Gastrocnemius medialis (tissue), 4 donors: ENCODE data around the gene RADIL. TPM values are rescaled to one million over a fixed set of nuclear protein-coding genes. Genes with fewer than 3 reads are reported as not detected.

Experiments
- ATAC-seq, 2 donors: fragments of 150-250 bp; one replicate each; pipeline ENCODE4 v1.9.1; 2016
- DNase-seq, 2 donors: peaks; one replicate each; pipeline ENCODE4 v3.0.0-alpha.2; 2019
- H3K27ac ChIP-seq, 4 donors: fragments of 200-600 bp; sonication (generic); 1 replicate in 1 of 4; 2 replicates in 3 of 4; pipeline ENCODE4 v1.5.1; 2016 to 2018; ENCODE audit warnings: mild to moderate bottlenecking in 2 of 4, moderate library complexity in 1 of 4
- H3K27me3 ChIP-seq, 3 donors: fragments of 200-600 bp; sonication (generic) in 2 of 3; 1 replicate in 1 of 3; 2 replicates in 2 of 3; pipeline versions ENCODE4 v1.5.1 to v1.6.0; 2016 to 2019; ENCODE audit warnings: mild to moderate bottlenecking in 1 of 3, moderate library complexity in 1 of 3
- H3K36me3 ChIP-seq, 2 donors: fragments of 200-600 bp; sonication (generic) in 1 of 2; one replicate each; pipeline ENCODE4 v1.5.1; 2017 to 2018
- H3K4me1 ChIP-seq, 2 donors: fragments of 200-600 bp; sonication (generic) in 1 of 2; one replicate each; pipeline ENCODE4 v1.5.1; 2016 to 2017; ENCODE audit warnings: mild to moderate bottlenecking in 2 of 2
- H3K4me3 ChIP-seq, 4 donors: fragments of 200-600 bp; sonication (generic) in 3 of 4; 1 replicate in 1 of 4; 2 replicates in 3 of 4; pipeline ENCODE4 v1.5.1; 2016 to 2019; ENCODE audit warnings: mild to moderate bottlenecking in 2 of 4
- H3K9me3 ChIP-seq, 3 donors: fragments of 200-600 bp; sonication (generic) in 2 of 3; 1 replicate in 1 of 3; 2 replicates in 2 of 3; pipeline ENCODE4 v1.5.1; 2016 to 2019
- CTCF ChIP-seq, 5 experiments: fragments of 450-650 bp in 3 of 5; fragments of 200-600 bp in 2 of 5; sonication (generic) in 2 of 5; IDR thresholded peaks in 4 of 5; conservative IDR thresholded peaks in 1 of 5; 1 replicate in 4 of 5; 2 replicates in 1 of 5; pipeline ENCODE4 v1.5.1; 2016 to 2019; ENCODE audit warnings: antibody characterized with exemption in 5 of 5, mild to moderate bottlenecking in 3 of 5, moderate library complexity in 3 of 5
- POLR2A ChIP-seq, 2 donors: fragments of 450-650 bp; IDR thresholded peaks; one replicate each; pipeline ENCODE4 v1.6.1; 2017; ENCODE audit warnings: antibody characterized with exemption in 2 of 2, mild to moderate bottlenecking in 2 of 2, moderate library complexity in 2 of 2
- in situ Hi-C, 4 donors: fragments of 200-750 bp; cut with MboI; loops; one replicate each; pipeline versions ENCODE4 v1.15.0 to v1.8.0; 2017; ENCODE audit warnings: low sequenced_read_pairs in 4 of 4
- intact Hi-C: fragments of 100-400 bp; cut with DNase I; formaldehyde crosslinking; loops from one replicate; pipeline ENCODE4 v1.15.1; 2023; ENCODE audit warnings: low total_unique reads
- total RNA-seq, 4 donors: library from RNA; depleted of rRNA; stranded (reverse); fragments of >200 nt; gene quantifications; one replicate each; pipeline versions ENCODE4 v1.1.0 to v1.2.3, GENCODE V29; 2016

Gene RADIL
- total RNA-seq, 4 donors from 2014 or later, result 2.1 to 12.1 (median 5.0) TPM

- Histone ChIP-seq H3K36me3 (no peaks in the 10 kb centered on the region), H3K27ac (no peak overlapping the region), H3K4me1 (no peaks in the 10 kb centered on the region), H3K4me3 (no peak overlapping the region), H3K27me3 (no peaks in the 10 kb centered on the region), H3K9me3 (no peaks in the 10 kb centered on the region)
- DNase-seq, result no peak
- TF ChIP-seq CTCF (IDR thresholded peaks at IDR 0.05 in 4 of 5, conservative IDR thresholded peaks at IDR 0.05 in 1 of 5) (no peak), POLR2A (IDR thresholded peaks at IDR 0.05) (no peak)
- intact Hi-C loops, result no loop called here
- ATAC-seq, result no peak
- in situ Hi-C loops, result no loop called here
Measured at GRCh38 chr7:4833691-4834600, 49.6 kb downstream of the RADIL start.

- ATAC-seq (no peak), DNase-seq (no peak)
- no peak for TF ChIP-seq CTCF (IDR thresholded peaks at IDR 0.05 in 4 of 5, conservative IDR thresholded peaks at IDR 0.05 in 1 of 5)
- no peak for TF ChIP-seq POLR2A (IDR thresholded peaks at IDR 0.05)
- Histone ChIP-seq H3K9me3 (no peaks in the 10 kb centered on the region), H3K4me3 (no peak overlapping the region), H3K27me3 (no peaks in the 10 kb centered on the region), H3K36me3 (no peaks in the 10 kb centered on the region), H3K27ac (no peak overlapping the region), H3K4me1 (no peaks in the 10 kb centered on the region)
- intact Hi-C loops (no loop called here), in situ Hi-C loops (no loop called here)
Measured at GRCh38 chr7:4833176-4833575, 50.3 kb downstream of the RADIL start.

DNA sequence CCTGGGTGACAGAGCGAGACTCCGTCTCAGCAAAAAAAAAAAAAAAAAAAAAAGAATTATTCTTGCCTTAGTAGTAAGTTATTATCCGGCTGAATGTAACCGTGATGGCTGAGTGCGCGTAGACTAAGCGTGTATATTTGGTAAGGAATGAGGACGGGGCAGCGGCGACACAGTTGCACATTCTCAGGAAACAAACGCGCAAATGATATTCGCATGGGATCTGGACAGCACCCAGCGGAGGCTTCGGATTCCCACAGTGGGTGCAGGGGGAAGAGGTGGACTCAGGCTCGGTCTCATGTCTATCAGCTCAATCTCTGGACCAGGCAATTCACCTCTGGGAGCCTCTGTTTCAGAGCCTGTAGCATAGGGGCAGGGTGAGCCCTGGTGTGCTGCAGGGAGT, 50.8 kb downstream of the RADIL start:
- intact Hi-C loops (no loop called here), in situ Hi-C loops (no loop called here)
- no peaks in the 10 kb centered on the region for H3K36me3 ChIP-seq
- H3K9me3 ChIP-seq, result no peaks in the 10 kb centered on the region
- ATAC-seq, result no peak
- H3K4me1 ChIP-seq, result no peaks in the 10 kb centered on the region
- no peaks in the 10 kb centered on the region for H3K27me3 ChIP-seq
- DNase-seq, result no peak
- no peak for TF ChIP-seq POLR2A (IDR thresholded peaks at IDR 0.05)
- TF ChIP-seq CTCF (IDR thresholded peaks at IDR 0.05 in 4 of 5, conservative IDR thresholded peaks at IDR 0.05 in 1 of 5), result no peak
- no peak overlapping the region for H3K27ac ChIP-seq
- H3K4me3 ChIP-seq, result no peak overlapping the region

DNA sequence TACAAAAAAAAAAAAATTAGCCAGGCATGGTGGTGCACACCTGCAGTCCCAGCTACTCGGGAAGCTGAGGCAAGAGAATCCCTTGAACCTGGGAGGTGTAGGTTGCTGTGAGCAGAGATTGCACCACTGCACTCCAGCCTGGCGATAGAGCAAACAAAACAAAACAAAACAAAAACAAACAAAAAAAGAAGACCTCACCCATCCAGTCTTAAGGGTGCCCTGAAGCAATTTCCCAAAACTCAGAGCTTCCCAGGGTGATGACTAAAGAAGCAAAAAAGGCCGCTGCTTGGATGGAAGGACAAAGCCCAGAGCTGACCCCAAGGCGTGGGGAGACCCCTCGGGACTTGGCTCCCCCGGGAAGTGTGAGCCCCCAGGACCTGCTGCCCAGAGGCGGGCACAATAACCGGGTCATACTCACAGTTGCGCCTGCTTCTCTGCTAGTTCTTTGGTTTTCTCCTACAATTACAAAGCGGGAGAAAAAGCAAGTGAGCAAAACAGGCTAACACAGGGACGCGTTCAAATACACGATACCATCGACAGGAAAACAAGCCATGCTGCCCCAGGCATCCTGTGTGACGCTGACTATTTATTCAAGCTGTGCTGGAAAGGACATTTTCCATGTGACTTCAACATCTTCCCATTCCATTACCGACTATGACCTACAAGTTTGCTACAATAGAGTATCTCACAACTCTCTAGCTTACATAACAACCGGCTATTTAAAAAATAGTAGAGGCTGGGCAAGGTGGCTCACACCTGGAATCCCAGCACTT, 51.6 kb downstream of the RADIL start:
- intact Hi-C loops, result no loop called here
- H3K9me3 ChIP-seq, result no peaks in the 10 kb centered on the region
- no peaks in the 10 kb centered on the region for H3K27me3 ChIP-seq
- H3K4me3 ChIP-seq, result no peak overlapping the region
- H3K4me1 ChIP-seq, result no peaks in the 10 kb centered on the region
- in situ Hi-C loops, result no loop called here
- ATAC-seq, result no peak
- no peaks in the 10 kb centered on the region for H3K36me3 ChIP-seq
- no peak for DNase-seq
- no peak overlapping the region for H3K27ac ChIP-seq
- TF ChIP-seq CTCF (IDR thresholded peaks at IDR 0.05 in 4 of 5, conservative IDR thresholded peaks at IDR 0.05 in 1 of 5) (no peak), POLR2A (IDR thresholded peaks at IDR 0.05) (no peak)
